ENCODE data around the gene TAS2R39.

- no peak for TF ChIP-seq CTCF (IDR thresholded peaks at IDR 0.05)
- no peak for TF ChIP-seq POLR2A (IDR thresholded peaks at IDR 0.05)
- no peak for TF ChIP-seq POLR2AphosphoS5 (IDR thresholded peaks at IDR 0.05)
Measured at GRCh38 chr7:143188994-143189393, 5.8 kb downstream of the TAS2R39 start.
